Choroid plexus epithelial cell (primary cell): ENCODE results near the gene ZNF70.

ENCODE experiments used
- DNase-seq: peaks from one replicate; pipeline ENCODE4 v3.0.0-alpha.2; 2010; ENCODE audit warnings: low read depth
- H3K4me3 ChIP-seq: 2 replicates; pipeline ENCODE4 v1.5.1; 2011; ENCODE audit warnings: low read depth, mild to moderate bottlenecking, control low read depth, low read length, moderate library complexity
- CTCF ChIP-seq: conservative IDR thresholded peaks from 2 replicates; pipeline ENCODE4 v1.5.1; 2011; ENCODE audit warnings: low read depth, mild to moderate bottlenecking, control low read depth, inconsistent platforms, low read length, moderate library complexity

Gene ZNF70

GRCh38 chr22:23712256-23712655 lies 38.7 kb downstream of the ZNF70 start:
- no peak overlapping the region for H3K4me3 ChIP-seq
- no peak for DNase-seq
- TF ChIP-seq CTCF = no peak

GRCh38 chr22:23709107-23709506 lies 41.8 kb downstream of the ZNF70 start:
- TF ChIP-seq CTCF = no peak
- DNase-seq = peak; percentile 39
- H3K4me3 ChIP-seq = no peak overlapping the region

GRCh38 chr22:23708270-23708669 lies 42.6 kb downstream of the ZNF70 start:
- no peak for TF ChIP-seq CTCF
- no peak overlapping the region for H3K4me3 ChIP-seq
- no peak for DNase-seq

- TF ChIP-seq CTCF = no peak
- H3K4me3 ChIP-seq = no peak overlapping the region
- DNase-seq = no peak
Measured at GRCh38 chr22:23705358-23705757, 45.6 kb downstream of the ZNF70 start.

- DNase-seq = no peak
- no peak for TF ChIP-seq CTCF
- no peak overlapping the region for H3K4me3 ChIP-seq
Measured at GRCh38 chr22:23704829-23705228, 46.1 kb downstream of the ZNF70 start.

GRCh38 chr22:23704062-23704461 lies 46.9 kb downstream of the ZNF70 start:
- TF ChIP-seq CTCF = no peak
- H3K4me3 ChIP-seq = no peak overlapping the region
- no peak for DNase-seq

GRCh38 chr22:23700706-23701105 lies 50.2 kb downstream of the ZNF70 start:
- TF ChIP-seq CTCF = no peak
- no peak overlapping the region for H3K4me3 ChIP-seq
- DNase-seq = peak; percentile 91
